Spleen (tissue), 3 donors: ENCODE data around the gene SPTBN1.

ENCODE experiments used
- POLR2A ChIP-seq, 3 donors: fragments of 450-650 bp; IDR thresholded peaks; one replicate each; pipeline ENCODE4 v1.5.1; 2017; ENCODE audit warnings: antibody characterized with exemption in 3 of 3, mild to moderate bottlenecking in 1 of 3
- POLR2AphosphoS5 ChIP-seq, 3 donors: sonication (generic); formaldehyde crosslinking; IDR thresholded peaks; one replicate each; pipeline ENCODE4 v1.5.1; 2017; ENCODE audit warnings: antibody characterized with exemption in 3 of 3

GRCh38 chr2:54528311-54528955 is 72.3 kb downstream of the SPTBN1 start:
- TF ChIP-seq POLR2A (IDR thresholded peaks at IDR 0.05) (no peak), POLR2AphosphoS5 (IDR thresholded peaks at IDR 0.05) (no peak)
